GM18505 (cell line): ENCODE measurements around the gene CPZ.

Experiments used
- ATAC-seq: cut with Tn5 transposase; IDR thresholded peaks from one replicate; pipeline ENCODE4 v1.9.1; 2021; ENCODE audit not compliant: unreplicated experiment
- POLR2A ChIP-seq: IDR thresholded peaks from 4 replicates; pipeline ENCODE4 v1.6.1; 2011; ENCODE audit warnings: borderline replicate concordance; ENCODE audit not compliant: insufficient read depth, insufficient read length; ENCODE audit errors: extremely low read depth

Gene CPZ

DNA sequence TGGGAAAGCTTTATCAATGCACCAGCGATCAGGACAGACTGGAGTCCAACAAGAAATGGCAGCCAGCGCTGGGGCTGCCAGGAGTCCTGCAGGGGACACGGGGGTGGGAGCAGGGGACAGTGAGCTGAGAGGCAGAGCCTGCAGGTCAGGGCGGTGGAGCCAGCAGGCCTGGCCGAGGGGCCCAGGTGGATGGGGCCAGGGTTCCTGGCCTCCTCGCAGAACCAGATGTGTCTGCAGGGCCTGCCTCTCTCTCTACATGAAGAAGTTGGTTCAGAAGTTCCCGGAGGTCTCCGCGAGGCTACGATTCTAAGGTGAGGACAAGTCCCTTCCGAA, 63.6 kb downstream of the CPZ start:
- TF ChIP-seq POLR2A = no peak
- ATAC-seq = no peak

DNA sequence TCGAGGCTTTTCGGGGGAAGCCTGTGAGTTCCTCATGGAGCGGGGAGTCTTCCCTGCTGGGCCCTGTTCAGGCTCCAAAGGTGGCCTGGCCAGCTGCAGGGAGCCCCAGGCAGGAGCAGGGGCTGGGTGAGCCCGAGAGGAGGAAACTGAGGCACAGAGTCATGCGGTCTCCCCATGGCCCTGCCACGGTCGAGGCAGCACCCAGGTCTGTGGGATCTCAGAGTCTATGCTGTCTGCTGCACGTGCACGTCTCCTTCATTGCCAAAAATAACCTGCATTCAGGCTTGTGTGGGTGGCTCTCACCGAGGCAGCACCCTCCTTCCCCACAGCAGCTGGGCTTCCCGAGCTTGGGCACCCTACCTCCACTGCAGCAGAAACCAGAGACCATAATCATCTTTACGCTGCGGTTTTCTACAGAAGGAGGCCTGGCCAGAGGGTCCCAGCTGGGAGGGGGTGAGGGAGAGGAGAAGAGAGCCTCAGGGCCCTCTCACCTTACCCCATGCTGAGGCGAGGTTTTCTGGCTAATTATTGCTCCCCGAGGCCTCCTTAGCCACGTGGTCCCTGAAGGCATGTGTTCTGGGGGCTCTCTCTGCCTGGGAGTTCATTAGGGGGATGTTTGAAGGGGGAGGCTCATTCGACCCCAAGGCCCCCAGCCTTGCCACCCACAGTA, 64.3 kb downstream of the CPZ start:
- TF ChIP-seq POLR2A = no peak
- no peak for ATAC-seq

DNA sequence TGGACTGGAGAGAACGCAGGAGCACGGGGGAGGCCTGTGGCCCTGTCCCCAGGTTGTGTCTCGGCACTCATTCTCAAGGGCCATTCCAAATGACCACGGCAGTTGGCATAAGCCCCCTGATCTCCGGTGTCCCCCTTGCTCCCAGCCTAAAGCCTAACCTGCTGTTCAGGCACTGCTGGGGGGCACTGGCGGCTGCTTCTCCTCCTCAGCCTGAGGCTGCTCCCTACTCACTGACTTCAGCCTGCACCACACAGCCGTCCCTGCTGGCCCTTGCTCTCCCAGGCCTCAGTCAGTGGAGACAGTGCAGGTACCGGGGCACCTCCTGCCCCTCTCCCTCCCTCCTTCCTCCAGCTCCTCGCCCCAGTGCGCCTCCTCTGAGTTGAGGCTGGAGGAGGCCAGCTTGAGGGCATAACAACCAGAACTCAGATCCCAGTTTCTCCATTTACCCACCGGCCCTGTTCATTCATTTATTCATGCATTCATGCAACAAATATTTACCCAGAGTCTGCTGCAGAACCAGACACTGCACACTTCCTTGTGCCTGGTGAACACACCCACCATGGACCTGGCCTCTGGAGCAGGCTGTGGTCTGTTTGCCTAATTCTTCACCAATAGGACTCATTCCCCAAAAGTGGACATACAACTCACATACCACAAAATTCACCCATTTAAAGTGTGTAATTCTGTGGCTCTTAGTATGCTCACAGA, 65.0 kb downstream of the CPZ start:
- no peak for TF ChIP-seq POLR2A
- no peak for ATAC-seq

DNA sequence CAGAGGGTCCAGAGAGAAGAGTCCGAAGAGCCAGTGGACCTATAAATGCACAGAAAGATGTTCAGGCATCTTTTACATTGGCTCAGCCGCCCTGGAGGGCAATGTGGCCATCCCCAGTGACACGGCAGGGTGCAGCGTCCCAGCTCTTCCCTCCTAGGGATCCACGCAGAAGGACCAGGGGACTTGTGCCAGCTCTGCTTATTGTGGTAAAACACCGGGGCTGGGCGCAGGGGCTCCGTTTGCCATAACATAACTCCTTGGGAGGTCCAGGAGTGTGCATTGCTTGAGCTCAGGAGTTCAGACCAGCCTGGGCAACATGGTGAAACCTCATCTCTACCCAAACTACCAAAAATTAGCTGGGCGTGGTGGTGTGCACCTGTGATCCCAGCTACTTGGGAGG, 70.2 kb downstream of the CPZ start:
- no peak for TF ChIP-seq POLR2A
- no peak for ATAC-seq

DNA sequence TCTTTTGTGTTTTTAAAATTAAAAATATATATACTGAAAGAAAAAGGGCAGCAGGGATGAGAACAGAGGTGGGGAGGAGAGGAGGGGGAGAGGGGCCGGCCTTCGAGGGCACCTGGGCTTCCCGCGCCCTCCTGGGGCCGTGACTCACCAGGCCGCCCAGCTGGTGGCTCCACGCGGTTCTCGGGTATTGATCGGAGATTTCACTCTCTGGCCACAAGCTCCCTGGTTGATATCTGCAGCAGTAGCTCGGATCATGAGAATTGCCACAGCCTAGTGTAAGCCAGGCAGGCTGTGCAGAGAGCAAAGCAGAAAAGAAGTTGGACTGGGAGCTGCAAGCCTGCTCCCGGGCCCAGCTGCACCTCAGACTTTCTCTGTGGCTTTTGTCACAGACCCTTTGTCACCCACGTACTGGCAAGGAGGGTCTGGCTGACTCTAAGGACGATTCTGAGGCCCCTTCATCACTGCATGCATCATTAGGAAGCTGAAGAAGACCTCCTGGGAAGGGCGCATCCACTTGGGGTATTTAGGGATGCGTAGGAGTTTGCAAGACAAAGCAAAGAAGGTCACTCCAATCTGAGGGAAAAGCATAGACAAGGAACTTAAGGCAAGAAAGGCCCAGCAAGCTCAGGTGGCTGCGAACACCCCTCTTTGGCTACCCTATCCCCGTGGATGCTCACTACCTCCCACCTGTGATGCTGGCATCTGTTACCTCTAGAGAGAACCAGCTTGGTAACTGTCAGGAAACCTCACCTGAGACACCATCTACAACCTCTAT, 71.7 kb downstream of the CPZ start:
- ATAC-seq = no peak
- TF ChIP-seq POLR2A = no peak

DNA sequence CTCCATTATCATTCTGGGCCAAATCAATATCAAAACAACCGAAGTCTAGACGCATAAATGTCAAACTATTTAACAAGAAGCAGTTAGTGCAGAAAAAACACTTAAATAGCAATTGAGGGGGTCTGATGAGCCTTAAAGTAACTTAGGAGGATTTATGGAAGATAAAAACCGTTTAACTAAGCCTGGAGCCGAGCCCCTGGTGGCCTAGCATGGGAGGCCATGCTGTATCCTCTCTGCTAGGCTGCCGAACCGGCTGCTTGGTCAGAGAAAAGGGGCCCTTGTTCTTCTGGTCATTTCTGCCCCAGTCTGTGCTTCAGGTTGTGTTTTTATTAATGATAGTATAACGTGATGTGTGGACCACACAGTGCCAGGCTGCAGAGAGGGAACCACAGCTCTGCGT, 72.4 kb downstream of the CPZ start:
- ATAC-seq = no peak
- no peak for TF ChIP-seq POLR2A

DNA sequence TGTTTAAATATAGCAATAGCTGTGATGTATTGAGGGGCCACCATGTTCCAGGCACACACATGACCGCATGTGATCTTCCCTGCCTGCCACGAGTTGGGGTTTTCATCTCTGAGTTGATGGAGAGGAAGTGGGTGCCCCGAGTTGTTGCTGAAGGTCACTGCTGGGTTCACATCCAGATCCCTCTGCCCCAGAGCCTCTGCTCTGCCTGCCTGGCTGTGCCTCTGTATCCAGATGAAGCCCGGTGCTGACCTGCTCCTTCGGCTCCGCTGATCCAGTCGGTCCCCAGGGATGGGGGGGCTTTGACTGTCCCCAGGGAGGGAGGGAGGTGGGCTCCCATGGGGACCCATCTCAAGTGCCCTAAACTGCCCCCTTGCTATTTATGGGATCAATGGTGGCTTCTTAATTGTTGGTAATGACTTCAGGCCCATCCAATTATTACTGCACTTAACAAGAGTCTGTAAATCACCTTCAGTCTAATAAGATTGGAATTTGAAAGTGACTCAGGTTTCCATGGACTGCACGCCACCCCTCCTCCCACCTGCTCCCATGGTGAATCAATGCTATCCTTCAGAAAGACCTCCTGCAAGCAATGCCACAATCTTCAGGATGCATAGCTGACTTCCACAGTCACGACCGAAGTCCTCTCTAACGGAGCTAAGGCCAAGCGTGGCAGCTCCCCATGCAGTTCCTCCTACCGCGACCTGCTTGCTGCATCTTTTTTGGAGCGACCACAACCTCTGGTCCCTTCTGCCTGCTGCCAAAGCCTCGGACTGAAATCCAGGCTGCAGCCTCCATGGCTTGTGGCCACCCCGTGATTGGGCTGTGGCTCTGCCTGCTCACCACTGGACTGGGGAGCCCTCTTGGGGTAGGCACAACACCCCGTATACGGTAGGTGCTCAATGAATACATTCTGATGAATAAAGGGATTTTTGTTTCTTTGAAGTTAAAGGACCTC, 73.1 kb downstream of the CPZ start:
- no peak for ATAC-seq
- no peak for TF ChIP-seq POLR2A

DNA sequence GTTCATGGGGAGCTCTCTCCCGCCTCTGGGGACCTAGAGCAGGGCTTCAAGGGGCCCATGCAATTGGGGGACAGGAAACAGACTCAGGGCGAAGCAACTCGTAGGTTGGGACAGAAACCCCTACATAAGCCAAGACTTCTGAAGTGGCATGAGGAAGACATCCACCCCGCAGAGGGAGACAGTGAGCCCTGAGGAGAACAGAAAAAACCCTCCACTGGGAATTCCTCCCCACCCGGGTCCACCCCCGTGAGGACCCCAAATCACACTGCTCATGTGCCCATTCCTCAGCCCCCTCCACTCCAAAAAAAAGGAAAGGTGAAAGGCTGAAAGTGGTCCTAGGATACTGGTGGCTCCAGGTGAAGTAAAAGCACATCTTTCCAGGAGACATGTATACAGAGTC, 74.0 kb downstream of the CPZ start:
- no peak for ATAC-seq
- no peak for TF ChIP-seq POLR2A
